DMS79 treated with DMSO at 0.1 percent for 48 hours (cell line): Measurements from ENCODE around the gene GSTA2.
"Not testable (repeated sequence)": the region's sequence is repeated elsewhere in the genome, so short reads cannot be mapped to it uniquely, and the experiment has no call there.

Experiments used
- DNase-seq: peaks from one replicate; lab custom pipeline; 2025; lab: John Stamatoyannopoulos, UW

The GSTA2 gene

DNA sequence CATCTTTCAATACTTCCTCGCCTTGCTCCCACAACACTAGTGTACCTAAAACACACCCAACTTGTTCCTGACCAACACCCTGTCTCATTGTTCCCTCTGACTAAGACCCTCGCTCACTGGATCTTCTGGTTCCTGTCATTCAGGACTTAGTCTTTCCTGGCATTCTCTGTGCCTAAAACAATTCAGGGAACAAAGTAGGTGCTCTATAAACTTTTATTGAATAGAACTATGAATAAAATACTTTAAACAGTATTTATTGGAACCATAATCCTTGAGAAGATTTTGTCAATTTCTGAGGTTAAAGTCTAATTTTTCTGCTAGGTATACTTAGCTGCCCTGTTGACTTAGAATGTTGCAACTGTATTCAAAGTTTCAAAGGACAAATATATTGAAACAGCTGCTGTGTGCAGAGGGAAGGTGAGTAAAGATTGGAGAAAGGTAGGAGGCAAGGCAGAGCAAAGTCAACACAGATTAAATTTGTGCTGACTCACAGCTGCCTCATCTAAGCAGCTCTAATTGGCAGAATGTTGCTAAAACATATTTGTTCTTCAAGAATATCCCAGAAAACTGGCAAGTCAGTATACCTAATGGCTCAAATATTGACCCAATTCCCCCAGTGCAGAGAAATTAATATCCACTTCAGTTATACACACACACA lies 37.6 kb downstream of the GSTA2 start:
- peak; percentile 5 for DNase-seq

DNA sequence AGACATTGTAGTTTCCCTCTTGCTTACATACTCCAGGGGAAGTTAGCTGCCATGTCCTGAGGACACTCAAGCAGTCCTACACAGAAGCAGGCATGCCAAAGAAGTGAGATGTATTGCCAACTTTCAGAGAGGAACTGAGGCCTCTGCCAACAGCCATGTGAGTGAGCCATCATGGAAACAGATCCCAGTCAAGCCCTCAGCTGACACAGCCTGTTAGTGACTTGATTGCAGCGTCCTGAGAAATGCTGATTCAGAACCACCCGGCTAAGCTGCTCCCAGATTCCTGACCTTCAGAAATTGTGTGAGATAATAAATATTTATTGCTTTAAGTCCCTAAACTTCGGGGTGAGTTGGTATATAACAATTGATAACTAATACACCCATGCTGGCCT lies 38.1 kb downstream of the GSTA2 start:
- no peak for DNase-seq

DNA sequence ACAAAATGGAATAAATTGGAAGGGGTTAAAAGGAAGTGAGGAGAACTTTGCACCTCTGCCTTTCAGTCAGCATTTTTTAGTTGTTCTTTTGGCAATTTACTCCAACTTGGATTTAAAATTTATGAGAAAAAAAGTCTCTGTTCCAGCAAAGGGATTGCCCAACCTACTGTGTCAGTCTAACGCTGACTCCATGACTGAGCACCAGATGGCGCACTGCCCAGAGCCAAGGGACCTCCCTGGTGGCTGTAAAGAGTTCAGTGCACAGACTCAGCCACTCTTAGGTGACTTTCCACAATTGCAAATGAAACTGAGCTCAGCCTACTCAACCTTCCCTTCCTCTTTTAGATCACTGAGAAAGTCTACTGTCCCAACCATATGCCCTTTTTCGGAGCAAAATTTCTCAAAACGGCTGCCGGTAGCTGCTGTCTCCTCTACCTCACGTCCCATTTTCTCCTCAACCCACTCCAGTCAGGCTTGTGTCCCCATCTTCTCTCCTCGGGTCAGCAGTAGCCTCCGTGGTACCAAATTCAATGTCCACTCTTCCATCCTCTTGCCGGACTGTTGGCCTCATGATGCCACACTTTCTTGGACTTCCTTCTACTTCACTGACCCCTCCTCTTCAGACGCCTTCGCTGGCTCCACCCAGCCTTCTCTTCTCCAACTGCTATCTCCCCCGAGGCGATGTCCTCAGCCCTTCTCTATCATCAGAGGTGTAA lies 38.7 kb downstream of the GSTA2 start:
- peak; percentile 20 for DNase-seq

DNA sequence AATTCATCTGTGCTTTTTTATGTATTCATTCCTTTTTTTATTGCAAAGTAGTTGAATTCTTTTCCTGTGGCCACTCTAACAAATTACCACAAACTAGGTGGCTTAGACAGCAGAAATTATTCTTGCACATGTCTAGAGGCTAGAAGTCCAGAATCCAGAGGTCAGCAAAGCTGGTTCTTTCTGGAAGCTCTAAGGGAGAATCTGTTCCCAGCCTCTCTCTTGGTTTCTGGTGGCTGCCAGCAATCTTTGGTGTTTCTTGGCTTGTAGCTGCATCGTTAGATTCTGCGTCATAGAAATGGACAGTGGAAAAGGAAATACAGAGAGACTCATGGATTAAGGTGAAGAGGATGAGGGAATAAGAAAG lies 39.3 kb downstream of the GSTA2 start:
- DNase-seq, result no peak

DNA sequence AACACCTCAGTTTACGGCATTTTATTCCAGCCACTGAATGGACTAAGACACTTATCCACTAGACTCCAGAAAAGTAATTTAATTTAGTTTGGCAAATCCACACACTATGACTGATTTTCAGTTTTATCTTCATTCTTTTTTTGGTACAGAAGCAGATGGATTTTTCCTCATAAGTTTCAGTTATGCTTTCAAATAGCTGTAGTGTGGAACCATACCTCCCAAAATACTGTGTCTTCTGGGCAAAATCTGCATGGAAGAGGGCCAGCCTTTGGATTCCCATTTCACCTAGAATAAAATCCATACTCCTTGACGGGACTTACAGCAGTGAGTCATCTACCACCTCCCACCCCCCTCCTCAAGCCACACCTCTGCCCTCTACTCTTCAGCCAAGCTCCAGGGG lies 43.0 kb downstream of the GSTA2 start:
- no peak for DNase-seq

DNA sequence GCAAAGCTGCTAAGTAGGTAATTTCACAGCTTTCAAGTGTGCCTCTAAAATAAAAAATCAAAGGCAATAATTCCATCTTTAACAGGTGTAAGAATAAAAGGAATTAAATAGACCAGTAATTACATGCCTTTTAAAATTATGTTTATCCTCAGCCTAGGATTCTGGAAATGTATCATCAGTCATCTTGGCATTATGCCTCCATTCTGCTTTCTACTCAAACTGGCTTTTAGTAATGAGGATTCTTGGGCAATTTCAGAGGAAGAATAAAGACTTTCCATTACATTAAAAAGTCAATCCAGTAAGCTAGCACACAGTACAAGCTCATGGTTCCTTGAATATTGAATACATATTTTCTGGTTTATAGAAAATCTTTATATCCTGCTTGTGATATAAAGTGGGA lies 44.7 kb downstream of the GSTA2 start:
- DNase-seq, result no peak

DNA sequence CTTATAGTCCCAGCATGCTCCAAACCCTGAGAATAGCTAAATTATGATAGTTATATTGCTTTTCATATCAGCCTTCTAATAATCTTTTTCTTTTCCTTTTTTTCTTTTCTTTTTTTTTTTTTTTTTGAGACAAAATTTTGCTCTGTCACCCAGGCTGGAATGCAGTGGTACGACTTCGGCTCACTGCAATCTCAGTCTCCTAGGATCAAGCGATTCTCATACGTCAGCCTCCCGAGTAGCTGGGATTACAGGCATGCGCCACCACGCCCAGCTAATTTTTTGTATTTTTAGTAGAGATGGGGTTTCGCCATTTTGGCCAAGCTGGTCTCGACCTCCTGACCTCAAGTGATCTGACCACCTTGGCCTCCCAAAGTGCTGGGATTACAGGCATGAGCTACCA lies 48.5 kb downstream of the GSTA2 start:
- not testable (repeated sequence) for DNase-seq

DNA sequence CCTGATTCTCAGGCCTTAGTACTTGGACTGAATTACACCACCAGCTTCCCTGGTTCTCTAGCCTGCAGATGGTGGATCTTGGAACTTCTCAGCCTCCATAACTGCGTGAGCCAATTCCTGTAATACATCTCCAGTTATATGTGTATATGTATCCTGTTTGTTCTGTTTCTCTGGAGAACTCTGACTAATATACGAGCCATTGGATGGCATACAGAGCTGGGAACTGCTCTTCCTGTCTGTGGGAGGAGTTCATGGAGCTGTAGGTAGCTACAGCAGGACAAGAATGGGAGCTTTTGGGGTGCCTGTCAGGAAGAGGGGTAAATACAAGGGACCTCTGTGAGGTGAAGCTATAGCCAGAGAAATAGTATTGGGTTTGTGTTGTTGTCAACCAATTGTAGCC lies 51.1 kb downstream of the GSTA2 start:
- DNase-seq, result no peak

DNA sequence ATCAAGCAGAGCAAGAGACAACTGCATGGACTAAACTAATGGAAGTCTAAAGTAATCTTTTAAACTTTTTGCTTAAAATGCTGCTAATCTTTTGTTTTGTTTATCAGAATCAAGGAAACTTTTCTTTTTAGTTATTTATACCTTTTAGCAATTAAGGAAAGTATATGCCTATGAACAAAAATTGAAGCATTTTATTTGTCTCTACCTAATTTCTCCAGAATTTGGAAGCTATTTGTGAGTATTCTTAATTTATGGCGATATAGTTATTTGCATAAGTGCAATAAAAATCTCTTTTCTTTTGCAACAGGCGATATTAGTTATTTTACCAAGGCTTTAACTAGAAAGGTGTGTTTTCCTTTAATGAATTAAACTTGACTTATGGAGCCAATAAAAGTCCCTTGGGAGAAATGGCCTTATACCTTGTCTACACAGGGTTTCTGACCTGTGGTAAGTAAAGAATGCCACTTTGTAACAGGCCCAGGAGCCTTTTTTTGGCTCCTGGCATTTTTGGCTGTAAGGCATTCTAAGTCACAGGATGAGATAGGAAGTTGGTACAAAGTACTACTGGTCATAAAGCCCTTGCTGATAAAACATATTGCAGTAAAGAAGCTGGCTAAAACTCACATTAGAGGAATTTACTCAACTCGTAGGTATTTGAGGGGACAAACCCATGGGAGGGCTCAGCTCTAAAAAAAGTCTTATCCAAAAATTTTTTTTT lies 55.2 kb downstream of the GSTA2 start:
- no peak for DNase-seq

DNA sequence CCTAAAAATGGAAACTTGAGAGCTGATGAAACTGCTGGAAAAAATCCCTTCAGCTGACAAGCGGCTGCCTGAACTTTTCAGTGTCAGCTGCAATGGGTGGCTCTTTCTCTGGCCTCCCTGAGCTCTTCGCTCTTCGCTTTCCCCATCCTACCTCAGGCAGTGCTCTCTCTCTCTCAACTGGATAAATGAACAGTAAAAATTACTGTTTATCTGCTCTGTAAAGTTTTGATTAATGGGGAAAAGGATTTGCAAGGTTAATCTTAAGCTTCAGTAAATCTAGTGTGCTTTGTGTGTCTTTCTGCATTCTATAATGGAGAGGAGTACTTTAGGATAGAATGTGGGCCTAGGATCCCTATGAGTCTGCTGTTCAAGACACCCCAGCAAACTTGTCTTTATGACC lies 57.3 kb downstream of the GSTA2 start:
- no peak for DNase-seq

DNA sequence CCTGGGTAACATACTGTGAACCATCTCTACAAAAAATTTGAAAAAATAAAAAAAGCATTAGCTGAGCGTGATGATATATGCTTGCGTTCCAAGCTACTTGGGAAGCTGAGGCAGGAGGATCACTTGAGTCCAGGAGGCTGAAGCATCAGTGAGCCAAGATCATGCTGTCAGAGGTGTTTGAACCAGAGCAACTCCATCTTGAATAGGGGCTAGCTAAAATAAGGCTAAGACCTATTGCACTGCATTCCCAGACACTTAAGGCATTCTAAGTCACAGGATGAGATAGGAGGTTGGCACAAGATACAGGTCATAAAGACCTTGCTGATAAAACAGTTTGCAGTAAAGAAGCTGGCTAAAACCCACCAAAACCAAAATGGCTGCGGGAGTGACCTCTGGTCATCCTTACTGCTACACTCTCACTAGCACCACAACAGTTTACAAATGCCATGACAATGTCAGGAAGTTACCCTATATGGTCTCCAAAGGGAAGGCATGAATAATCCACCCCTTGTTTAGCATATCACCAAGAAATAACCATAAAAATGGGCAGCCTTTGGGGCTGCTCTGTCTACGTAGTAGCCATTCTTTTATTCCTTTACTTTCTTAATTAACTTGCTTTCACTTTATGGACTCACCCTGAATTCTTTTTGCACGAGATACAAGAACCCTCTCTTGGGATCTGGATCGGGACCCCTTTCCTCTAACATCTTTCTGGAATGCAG lies 58.3 kb downstream of the GSTA2 start:
- DNase-seq, result not testable (repeated sequence)

DNA sequence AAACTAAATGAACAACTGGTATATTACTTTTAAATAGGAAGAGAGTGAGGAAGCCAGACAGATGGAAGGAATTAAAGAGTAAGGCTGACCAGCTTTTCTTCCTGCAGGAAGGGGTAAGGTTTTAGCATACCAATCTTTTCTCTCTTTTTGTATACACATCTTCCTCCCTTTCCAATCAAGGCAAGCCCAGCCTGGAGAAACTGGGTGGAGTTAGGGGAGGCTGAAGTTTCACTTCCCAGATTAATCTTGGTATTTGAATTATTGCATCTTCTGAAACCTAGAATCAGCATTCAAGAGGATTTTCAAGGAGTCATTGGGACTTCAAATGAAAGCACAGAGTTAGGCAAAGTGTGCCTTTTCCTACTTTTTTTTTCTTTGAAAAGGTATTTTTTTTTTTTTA lies 59.2 kb downstream of the GSTA2 start:
- no peak for DNase-seq
